ENCODE results near the gene TMEM17.

GRCh38 chr2:62472312-62472711 lies 33.7 kb downstream of the TMEM17 start:
- TF ChIP-seq CTCF (IDR thresholded peaks at IDR 0.05; ENCODE audit: insufficient read depth, low read length) (no peak), POLR2AphosphoS5 (IDR thresholded peaks at IDR 0.05; ENCODE audit: low read depth) (no peak)

All from HL-60 (cell line).